Measurements from ENCODE around the gene LMNB1. TPM values are rescaled to one million over a fixed set of nuclear protein-coding genes. Genes with fewer than 3 reads are reported as not detected.

LMNB1 gene
- total and polyA plus RNA-seq, 2 experiments from 2014 or later: 20.1 to 269 TPM

DNA sequence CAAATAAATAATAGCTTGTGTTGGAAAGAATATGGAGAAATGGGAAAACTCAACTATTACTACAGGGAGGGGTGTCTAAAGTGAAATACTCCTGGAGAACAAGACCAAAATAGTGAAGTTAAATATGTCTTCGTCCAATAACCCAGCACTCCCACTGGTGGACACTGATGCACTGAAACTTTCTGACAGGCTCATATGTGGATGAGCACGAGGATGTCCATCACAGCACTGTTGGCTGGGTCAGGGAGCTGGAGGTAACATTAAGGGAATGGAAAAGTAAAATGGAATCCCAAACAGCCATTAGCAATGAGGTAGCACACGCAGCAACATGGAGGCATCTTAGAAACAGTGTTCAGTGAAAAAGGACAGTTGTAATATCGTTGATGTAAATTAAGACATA, 86.5 kb downstream of the LMNB1 start:
- H3K27ac ChIP-seq (ENCODE audit: low read depth): no peak overlapping the region
- ATAC-seq (no peak), DNase-seq (ENCODE audit: low spot score) (no peak)
- no peak overlapping the region for H3K27ac Mint-ChIP-seq
- H3K9me3 Mint-ChIP-seq: no peaks in the 10 kb centered on the region
- TF ChIP-seq POLR2AphosphoS5 (IDR thresholded peaks at IDR 0.05; ENCODE audit: low read depth): no peak
- no peak for TF ChIP-seq JUNB (IDR thresholded peaks at IDR 0.05; ENCODE audit: unreplicated experiment)
- no peak for TF ChIP-seq STAT1 (IDR thresholded peaks at IDR 0.05; ENCODE audit: unreplicated experiment)
- no peak for TF ChIP-seq ZNF114 (CRISPR knock-in tag; IDR thresholded peaks at IDR 0.05)
- TF ChIP-seq, protein P1, sequence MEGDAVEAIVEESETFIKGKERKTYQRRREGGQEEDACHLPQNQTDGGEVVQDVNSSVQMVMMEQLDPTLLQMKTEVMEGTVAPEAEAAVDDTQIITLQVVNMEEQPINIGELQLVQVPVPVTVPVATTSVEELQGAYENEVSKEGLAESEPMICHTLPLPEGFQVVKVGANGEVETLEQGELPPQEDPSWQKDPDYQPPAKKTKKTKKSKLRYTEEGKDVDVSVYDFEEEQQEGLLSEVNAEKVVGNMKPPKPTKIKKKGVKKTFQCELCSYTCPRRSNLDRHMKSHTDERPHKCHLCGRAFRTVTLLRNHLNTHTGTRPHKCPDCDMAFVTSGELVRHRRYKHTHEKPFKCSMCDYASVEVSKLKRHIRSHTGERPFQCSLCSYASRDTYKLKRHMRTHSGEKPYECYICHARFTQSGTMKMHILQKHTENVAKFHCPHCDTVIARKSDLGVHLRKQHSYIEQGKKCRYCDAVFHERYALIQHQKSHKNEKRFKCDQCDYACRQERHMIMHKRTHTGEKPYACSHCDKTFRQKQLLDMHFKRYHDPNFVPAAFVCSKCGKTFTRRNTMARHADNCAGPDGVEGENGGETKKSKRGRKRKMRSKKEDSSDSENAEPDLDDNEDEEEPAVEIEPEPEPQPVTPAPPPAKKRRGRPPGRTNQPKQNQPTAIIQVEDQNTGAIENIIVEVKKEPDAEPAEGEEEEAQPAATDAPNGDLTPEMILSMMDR (conservative IDR thresholded peaks at IDR 0.05; ENCODE audit: low read depth in 2 of 2): no peak
- TF ChIP-seq, protein P2, sequence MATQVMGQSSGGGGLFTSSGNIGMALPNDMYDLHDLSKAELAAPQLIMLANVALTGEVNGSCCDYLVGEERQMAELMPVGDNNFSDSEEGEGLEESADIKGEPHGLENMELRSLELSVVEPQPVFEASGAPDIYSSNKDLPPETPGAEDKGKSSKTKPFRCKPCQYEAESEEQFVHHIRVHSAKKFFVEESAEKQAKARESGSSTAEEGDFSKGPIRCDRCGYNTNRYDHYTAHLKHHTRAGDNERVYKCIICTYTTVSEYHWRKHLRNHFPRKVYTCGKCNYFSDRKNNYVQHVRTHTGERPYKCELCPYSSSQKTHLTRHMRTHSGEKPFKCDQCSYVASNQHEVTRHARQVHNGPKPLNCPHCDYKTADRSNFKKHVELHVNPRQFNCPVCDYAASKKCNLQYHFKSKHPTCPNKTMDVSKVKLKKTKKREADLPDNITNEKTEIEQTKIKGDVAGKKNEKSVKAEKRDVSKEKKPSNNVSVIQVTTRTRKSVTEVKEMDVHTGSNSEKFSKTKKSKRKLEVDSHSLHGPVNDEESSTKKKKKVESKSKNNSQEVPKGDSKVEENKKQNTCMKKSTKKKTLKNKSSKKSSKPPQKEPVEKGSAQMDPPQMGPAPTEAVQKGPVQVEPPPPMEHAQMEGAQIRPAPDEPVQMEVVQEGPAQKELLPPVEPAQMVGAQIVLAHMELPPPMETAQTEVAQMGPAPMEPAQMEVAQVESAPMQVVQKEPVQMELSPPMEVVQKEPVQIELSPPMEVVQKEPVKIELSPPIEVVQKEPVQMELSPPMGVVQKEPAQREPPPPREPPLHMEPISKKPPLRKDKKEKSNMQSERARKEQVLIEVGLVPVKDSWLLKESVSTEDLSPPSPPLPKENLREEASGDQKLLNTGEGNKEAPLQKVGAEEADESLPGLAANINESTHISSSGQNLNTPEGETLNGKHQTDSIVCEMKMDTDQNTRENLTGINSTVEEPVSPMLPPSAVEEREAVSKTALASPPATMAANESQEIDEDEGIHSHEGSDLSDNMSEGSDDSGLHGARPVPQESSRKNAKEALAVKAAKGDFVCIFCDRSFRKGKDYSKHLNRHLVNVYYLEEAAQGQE (IDR thresholded peaks at IDR 0.05; ENCODE audit: unreplicated experiment): no peak
- TF ChIP-seq CREB1 (CRISPR knock-in tag; IDR thresholded peaks at IDR 0.05; ENCODE audit: low read depth): no peak
- TF ChIP-seq, protein P3, sequence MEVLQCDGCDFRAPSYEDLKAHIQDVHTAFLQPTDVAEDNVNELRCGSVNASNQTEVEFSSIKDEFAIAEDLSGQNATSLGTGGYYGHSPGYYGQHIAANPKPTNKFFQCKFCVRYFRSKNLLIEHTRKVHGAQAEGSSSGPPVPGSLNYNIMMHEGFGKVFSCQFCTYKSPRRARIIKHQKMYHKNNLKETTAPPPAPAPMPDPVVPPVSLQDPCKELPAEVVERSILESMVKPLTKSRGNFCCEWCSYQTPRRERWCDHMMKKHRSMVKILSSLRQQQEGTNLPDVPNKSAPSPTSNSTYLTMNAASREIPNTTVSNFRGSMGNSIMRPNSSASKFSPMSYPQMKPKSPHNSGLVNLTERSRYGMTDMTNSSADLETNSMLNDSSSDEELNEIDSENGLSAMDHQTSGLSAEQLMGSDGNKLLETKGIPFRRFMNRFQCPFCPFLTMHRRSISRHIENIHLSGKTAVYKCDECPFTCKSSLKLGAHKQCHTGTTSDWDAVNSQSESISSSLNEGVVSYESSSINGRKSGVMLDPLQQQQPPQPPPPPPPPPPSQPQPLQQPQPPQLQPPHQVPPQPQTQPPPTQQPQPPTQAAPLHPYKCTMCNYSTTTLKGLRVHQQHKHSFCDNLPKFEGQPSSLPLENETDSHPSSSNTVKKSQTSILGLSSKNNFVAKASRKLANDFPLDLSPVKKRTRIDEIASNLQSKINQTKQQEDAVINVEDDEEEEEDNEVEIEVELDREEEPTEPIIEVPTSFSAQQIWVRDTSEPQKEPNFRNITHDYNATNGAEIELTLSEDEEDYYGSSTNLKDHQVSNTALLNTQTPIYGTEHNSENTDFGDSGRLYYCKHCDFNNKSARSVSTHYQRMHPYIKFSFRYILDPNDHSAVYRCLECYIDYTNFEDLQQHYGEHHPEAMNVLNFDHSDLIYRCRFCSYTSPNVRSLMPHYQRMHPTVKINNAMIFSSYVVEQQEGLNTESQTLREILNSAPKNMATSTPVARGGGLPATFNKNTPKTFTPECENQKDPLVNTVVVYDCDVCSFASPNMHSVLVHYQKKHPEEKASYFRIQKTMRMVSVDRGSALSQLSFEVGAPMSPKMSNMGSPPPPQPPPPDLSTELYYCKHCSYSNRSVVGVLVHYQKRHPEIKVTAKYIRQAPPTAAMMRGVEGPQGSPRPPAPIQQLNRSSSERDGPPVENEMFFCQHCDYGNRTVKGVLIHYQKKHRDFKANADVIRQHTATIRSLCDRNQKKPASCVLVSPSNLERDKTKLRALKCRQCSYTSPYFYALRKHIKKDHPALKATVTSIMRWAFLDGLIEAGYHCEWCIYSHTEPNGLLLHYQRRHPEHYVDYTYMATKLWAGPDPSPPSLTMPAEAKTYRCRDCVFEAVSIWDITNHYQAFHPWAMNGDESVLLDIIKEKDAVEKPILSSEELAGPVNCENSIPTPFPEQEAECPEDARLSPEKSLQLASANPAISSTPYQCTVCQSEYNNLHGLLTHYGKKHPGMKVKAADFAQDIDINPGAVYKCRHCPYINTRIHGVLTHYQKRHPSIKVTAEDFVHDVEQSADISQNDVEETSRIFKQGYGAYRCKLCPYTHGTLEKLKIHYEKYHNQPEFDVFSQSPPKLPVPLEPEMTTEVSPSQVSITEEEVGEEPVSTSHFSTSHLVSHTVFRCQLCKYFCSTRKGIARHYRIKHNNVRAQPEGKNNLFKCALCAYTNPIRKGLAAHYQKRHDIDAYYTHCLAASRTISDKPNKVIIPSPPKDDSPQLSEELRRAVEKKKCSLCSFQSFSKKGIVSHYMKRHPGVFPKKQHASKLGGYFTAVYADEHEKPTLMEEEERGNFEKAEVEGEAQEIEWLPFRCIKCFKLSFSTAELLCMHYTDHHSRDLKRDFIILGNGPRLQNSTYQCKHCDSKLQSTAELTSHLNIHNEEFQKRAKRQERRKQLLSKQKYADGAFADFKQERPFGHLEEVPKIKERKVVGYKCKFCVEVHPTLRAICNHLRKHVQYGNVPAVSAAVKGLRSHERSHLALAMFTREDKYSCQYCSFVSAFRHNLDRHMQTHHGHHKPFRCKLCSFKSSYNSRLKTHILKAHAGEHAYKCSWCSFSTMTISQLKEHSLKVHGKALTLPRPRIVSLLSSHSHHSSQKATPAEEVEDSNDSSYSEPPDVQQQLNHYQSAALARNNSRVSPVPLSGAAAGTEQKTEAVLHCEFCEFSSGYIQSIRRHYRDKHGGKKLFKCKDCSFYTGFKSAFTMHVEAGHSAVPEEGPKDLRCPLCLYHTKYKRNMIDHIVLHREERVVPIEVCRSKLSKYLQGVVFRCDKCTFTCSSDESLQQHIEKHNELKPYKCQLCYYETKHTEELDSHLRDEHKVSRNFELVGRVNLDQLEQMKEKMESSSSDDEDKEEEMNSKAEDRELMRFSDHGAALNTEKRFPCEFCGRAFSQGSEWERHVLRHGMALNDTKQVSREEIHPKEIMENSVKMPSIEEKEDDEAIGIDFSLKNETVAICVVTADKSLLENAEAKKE (CRISPR knock-in tag; IDR thresholded peaks at IDR 0.05): no peak
- H3K79me2 ChIP-seq (replicated peaks; ENCODE audit: insufficient read depth): no peaks in the 10 kb centered on the region
- peaks cover 5% of the 10 kb centered on the region; the same call in 1 of the 2 replicates for H3F3A ChIP-seq (replicated peaks; ENCODE audit: low read depth)
- H3K36me3 Mint-ChIP-seq (ENCODE audit: low read depth): peaks cover 4% of the 10 kb centered on the region; the same call in 2 of the 3 replicates
- peaks cover under 1% of the 10 kb centered on the region; the same call in 1 of the 2 replicates for H3K4me1 ChIP-seq (ENCODE audit: insufficient read depth)
- no peaks in the 10 kb centered on the region for H3K27me3 ChIP-seq (ENCODE audit: insufficient read depth)
- peaks cover 4% of the 10 kb centered on the region; the same call in 2 of the 3 replicates for H3K4me1 Mint-ChIP-seq
- 0 out of 2 replicates have a peak, but pooled peaks cover 3% of the 10 kb centered on the region for H3K9me2 ChIP-seq (ENCODE audit: insufficient read depth)
- H2AFZ ChIP-seq: no peak overlapping the region
- H3K4me2 ChIP-seq: no peak overlapping the region
- no peaks in the 10 kb centered on the region; the same call in 1 of the 2 replicates for H3K36me3 ChIP-seq (ENCODE audit: insufficient read depth)
- no peak overlapping the region for H3K4me3 Mint-ChIP-seq
- H3K27me3 Mint-ChIP-seq (ENCODE audit: insufficient read depth, low read depth, poor library complexity): no peaks in the 10 kb centered on the region
- H3K4me3 ChIP-seq: no peak overlapping the region
- no peaks in the 10 kb centered on the region for H4K20me1 ChIP-seq (replicated peaks; ENCODE audit: insufficient read depth)

Data from GM23338 (cell line).